SU-DHL-6 (cell line): ENCODE measurements around the gene SGIP1.

Experiments used
- H2AFZ ChIP-seq: fragments of 200-600 bp; sonication (generic); 2 replicates; pipeline ENCODE4 v1.6.1; 2014; ENCODE audit warnings: low read depth, mild to moderate bottlenecking, moderate library complexity, mixed read lengths, antibody characterized with exemption, low read length; ENCODE audit not compliant: severe bottlenecking
- H3F3A ChIP-seq: fragments of 200-600 bp; shearing (Covaris generic); 2 replicates; pipeline ENCODE4 v1.6.0; 2016; ENCODE audit warnings: antibody characterized with exemption, mild to moderate bottlenecking; ENCODE audit not compliant: insufficient read depth
- H3K27ac ChIP-seq: fragments of 200-600 bp; sonication (generic); 2 replicates; pipeline ENCODE4 v1.5.1; 2016; ENCODE audit warnings: low read depth, mild to moderate bottlenecking, low read length, moderate library complexity, mixed read lengths
- H3K27me3 ChIP-seq: fragments of 200-600 bp; sonication (generic), shearing (Covaris generic); 2 replicates; pipeline ENCODE4 v1.6.0; 2014; ENCODE audit warnings: mild to moderate bottlenecking, low read length
- H3K36me3 ChIP-seq: fragments of 200-600 bp; sonication (generic); 2 replicates; pipeline ENCODE4 v1.6.1; 2014; ENCODE audit warnings: mild to moderate bottlenecking, low read length, mixed read lengths
- H3K4me2 ChIP-seq: fragments of 300-600, 200-600 bp; shearing (Covaris generic), sonication (generic); 2 replicates; pipeline ENCODE4 v1.6.0; 2014; ENCODE audit warnings: low read length, low read depth, mild to moderate bottlenecking; ENCODE audit not compliant: poor library complexity, severe bottlenecking
- H3K4me3 ChIP-seq: fragments of 200-600 bp; sonication (generic); 2 replicates; pipeline ENCODE4 v1.5.1; 2014; ENCODE audit warnings: antibody characterized with exemption, low read length, mild to moderate bottlenecking, mixed read lengths; ENCODE audit not compliant: insufficient read depth, poor library complexity, severe bottlenecking
- H3K79me2 ChIP-seq: fragments of 200-600 bp; sonication (generic); 2 replicates; pipeline ENCODE4 v1.6.1; 2014; ENCODE audit warnings: mild to moderate bottlenecking, low read length, moderate library complexity; ENCODE audit not compliant: insufficient read depth
- H3K9ac ChIP-seq: fragments of 200-600 bp; sonication (generic); 2 replicates; pipeline ENCODE4 v1.7.0; 2014; ENCODE audit warnings: mild to moderate bottlenecking, low read length
- H3K9me2 ChIP-seq: fragments of 200-600 bp; sonication (generic); replicated peaks from 2 replicates; pipeline ENCODE4 v1.6.1; 2014; ENCODE audit warnings: low read length; ENCODE audit not compliant: insufficient read depth
- H3K9me3 ChIP-seq: fragments of 200-600 bp; sonication (generic); 2 replicates; pipeline ENCODE4 v1.6.1; 2014; ENCODE audit warnings: low read length, mixed read lengths; ENCODE audit not compliant: insufficient read depth
- H4K20me1 ChIP-seq: fragments of 200-600 bp; sonication (generic); 2 replicates; pipeline ENCODE4 v1.6.1; 2014; ENCODE audit warnings: low read depth, mild to moderate bottlenecking, antibody characterized with exemption, low read length, moderate library complexity, mixed read lengths
- CTCF ChIP-seq: fragments of 200-600 bp; sonication (generic); IDR thresholded peaks from one replicate; pipeline ENCODE4 v1.5.1; 2017; ENCODE audit warnings: antibody characterized with exemption, mild to moderate bottlenecking, low read length, moderate library complexity; ENCODE audit not compliant: insufficient read depth, poor library complexity, severe bottlenecking
- EZH2phosphoT487 ChIP-seq: fragments of 200-600 bp; sonication (generic), shearing (Covaris generic); conservative IDR thresholded peaks from 2 replicates; pipeline ENCODE4 v1.6.1; 2018; ENCODE audit warnings: mild to moderate bottlenecking, antibody characterized with exemption, low read length, moderate library complexity, mixed read lengths

The SGIP1 gene

GRCh38 chr1:66626261-66626660, 92.3 kb downstream of the SGIP1 start:
- H3K9me3 ChIP-seq = no peaks in the 10 kb centered on the region
- H3K27me3 ChIP-seq = peaks cover 4% of the 10 kb centered on the region; the same call in 1 of the 2 replicates
- no peak overlapping the region for H3K4me3 ChIP-seq
- no peak overlapping the region for H3K27ac ChIP-seq
- H3F3A ChIP-seq = no peaks in the 10 kb centered on the region
- no peaks in the 10 kb centered on the region for H4K20me1 ChIP-seq
- no peak overlapping the region for H3K9ac ChIP-seq
- H3K9me2 ChIP-seq = no peaks in the 10 kb centered on the region
- no peaks in the 10 kb centered on the region for H3K36me3 ChIP-seq
- no peak overlapping the region for H3K4me2 ChIP-seq
- no peak for TF ChIP-seq EZH2phosphoT487
- no peaks in the 10 kb centered on the region for H3K79me2 ChIP-seq
- no peak overlapping the region for H2AFZ ChIP-seq

- TF ChIP-seq CTCF (no peak), EZH2phosphoT487 (no peak)
- no peak overlapping the region for H2AFZ ChIP-seq
Observed at GRCh38 chr1:66628926-66629325, 95.0 kb downstream of the SGIP1 start.

GRCh38 chr1:66633159-66633558, 99.2 kb downstream of the SGIP1 start:
- H3K79me2 ChIP-seq = no peaks in the 10 kb centered on the region

More at GRCh38 chr1:66628926-66629325, 95.0 kb downstream of the SGIP1 start:
- Histone ChIP-seq H3F3A (no peaks in the 10 kb centered on the region), H3K79me2 (no peaks in the 10 kb centered on the region), H3K27me3 (peaks cover 4% of the 10 kb centered on the region; the same call in 1 of the 2 replicates), H3K9me3 (no peaks in the 10 kb centered on the region), H3K27ac (no peak overlapping the region), H4K20me1 (no peaks in the 10 kb centered on the region), H3K4me3 (no peak overlapping the region), H3K9me2 (no peaks in the 10 kb centered on the region), H3K4me2 (no peak overlapping the region), H3K36me3 (no peaks in the 10 kb centered on the region), H3K9ac (no peak overlapping the region)

More at GRCh38 chr1:66633159-66633558, 99.2 kb downstream of the SGIP1 start:
- Histone ChIP-seq H3K36me3 (no peaks in the 10 kb centered on the region), H2AFZ (no peak overlapping the region), H3K9me3 (no peaks in the 10 kb centered on the region), H3K9ac (no peak overlapping the region), H3K4me2 (no peak overlapping the region), H3F3A (no peaks in the 10 kb centered on the region), H3K9me2 (no peaks in the 10 kb centered on the region), H3K4me3 (no peak overlapping the region), H3K27ac (no peak overlapping the region), H3K27me3 (peaks cover 4% of the 10 kb centered on the region; the same call in 1 of the 2 replicates), H4K20me1 (no peaks in the 10 kb centered on the region)
- no peak for TF ChIP-seq CTCF
- TF ChIP-seq EZH2phosphoT487 = no peak
